Stimulated activated naive CD8-positive, alpha-beta T cell treated with anti-CD3 and anti-CD28 coated beads, Interleukin-15, amount 100 ng/mL, for 72 hours (primary cell): ENCODE results near the gene IQCN.

Source experiments
- ATAC-seq: fragments of 150-1000 bp; cut with Tn5 transposase; 2 replicates; pipeline ENCODE4 v1.10.0; 2021; ENCODE audit warnings: mild to moderate bottlenecking, moderate library complexity
- DNase-seq, 2 donors: peaks; one replicate each; pipeline ENCODE4 v3.0.0; 2021 to 2022
- H3K27ac Mint-ChIP-seq, 2 donors: one replicate each; pipeline ENCODE4 v1.8.0; 2022; ENCODE audit warnings: mild to moderate bottlenecking in 2 of 2, mixed read lengths in 2 of 2, moderate library complexity in 2 of 2
- H3K27me3 Mint-ChIP-seq: one replicate; pipeline ENCODE4 v1.8.0; 2022; ENCODE audit warnings: mixed read lengths
- H3K4me1 Mint-ChIP-seq: one replicate; pipeline ENCODE4 v1.8.0; 2022; ENCODE audit warnings: mild to moderate bottlenecking, mixed read lengths
- H3K4me3 Mint-ChIP-seq, 2 donors: one replicate each; pipeline ENCODE4 v1.8.0; 2022; ENCODE audit warnings: mild to moderate bottlenecking in 2 of 2, mixed read lengths in 2 of 2, moderate library complexity in 1 of 2
- H3K9me3 Mint-ChIP-seq, 2 donors: one replicate each; pipeline ENCODE4 v1.8.0; 2022; ENCODE audit warnings: mixed read lengths in 2 of 2

Gene IQCN

DNA sequence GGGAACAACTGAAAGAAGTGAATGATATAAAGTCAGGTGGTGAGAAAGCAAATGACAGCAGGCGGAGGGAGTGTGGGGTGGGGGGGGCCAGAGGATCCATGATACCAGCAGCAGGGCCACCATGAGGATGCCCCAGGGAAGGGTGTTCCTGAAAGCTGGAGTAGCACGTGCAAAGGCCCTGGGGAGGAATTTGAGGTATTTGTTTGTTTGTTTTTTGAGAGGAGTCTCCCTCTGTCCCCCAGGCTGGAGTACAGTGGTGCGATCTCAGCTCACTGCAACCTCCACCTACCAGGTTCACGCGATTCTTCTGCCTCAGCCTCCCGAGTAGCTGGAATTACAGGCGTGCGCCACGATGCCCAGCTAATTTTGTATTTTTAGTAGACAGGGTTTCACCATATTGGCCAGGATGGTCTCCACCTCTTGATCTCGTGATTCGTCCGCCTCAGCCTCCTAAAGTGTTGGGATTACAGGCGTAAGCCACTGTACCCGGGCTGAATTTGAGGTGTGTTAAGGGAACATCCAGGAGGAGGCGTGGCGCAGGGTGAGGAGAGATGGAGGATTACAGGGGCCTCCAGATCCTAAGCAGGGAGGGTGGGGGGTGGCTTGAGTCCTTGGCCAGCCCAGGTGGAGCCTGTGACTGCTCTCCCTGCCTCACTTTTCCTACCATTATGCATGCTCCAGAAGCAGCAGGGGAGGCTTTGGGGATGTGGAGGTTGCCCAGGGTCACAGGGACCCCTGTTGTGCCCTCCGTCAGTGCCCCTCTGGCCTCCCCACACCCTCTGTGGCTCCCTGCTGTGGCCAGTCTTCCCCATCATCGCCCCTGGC, 19.6 kb upstream of the IQCN start:
- Mint-ChIP-seq H3K27me3 (no peaks in the 10 kb centered on the region), H3K4me1 (peaks cover 83% of the 10 kb centered on the region), H3K27ac (peak overlapping the region; percentile 94 to 98), H3K9me3 (peaks cover 5 to 17% of the 10 kb centered on the region in 2 donors), H3K4me3 (peak overlapping the region; percentile 88 to 89)
- ATAC-seq = no peak
- no peak for DNase-seq

DNA sequence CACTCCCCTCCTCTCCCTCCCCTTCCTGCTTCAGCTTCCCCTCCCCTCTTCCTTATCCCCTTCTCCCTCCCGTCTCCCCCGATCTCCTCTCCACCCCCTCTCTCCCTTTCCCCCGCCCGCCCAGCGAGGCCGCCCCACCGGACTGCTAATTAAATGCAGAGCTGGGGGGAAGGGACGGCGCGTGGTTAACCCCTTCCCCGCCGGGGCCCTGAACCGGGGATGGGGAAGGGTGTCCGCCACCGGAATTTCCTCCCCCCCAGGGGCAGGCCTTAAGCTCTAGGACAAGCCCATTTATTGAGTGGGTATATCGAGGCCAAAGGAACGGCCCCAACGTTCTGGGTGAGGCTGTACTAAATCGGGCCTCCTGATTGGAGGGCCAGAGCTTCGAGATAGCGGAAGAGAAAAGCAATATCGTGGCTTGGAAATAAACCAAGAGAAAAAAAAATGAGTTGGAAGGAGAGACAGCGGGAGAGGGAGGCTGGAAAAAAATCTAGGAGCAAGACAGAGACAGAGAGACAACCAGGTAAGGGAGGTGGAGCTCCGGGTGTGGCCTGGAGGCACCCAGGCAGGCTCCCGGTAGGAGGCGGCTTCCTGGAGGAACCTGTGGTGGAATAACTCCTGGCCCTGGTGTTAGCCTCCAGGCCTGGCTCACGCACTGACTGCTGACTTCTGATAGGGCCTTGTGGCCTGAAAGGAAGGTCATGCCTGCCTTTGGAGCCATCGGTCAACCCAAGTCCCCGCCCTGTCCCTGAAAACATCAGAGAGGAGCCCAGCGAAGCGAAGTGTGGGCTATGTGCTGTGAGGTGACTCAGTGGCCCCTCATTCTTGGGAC, 18.8 kb upstream of the IQCN start:
- ATAC-seq = peak; percentile 5

DNA sequence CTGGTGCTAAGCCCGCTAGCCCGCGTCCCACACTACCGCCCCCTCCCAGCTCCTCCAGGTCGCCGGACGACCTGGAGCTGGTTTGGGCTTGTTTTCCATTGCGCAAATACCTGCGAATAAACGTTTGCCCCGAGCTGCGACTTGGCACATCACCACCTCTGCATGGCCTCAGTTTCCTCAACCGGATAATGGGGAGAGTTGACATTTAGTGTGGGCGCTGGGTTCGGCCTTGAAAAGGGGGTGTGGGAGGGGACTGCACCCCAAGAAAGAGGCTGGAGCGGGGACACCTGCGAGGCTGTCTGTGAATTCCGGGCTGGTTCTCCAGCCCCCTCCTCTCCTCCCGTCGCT, 18.2 kb upstream of the IQCN start:
- DNase-seq = peak in 1 of 2 donors; percentile 71
- Mint-ChIP-seq H3K4me3 (peak overlapping the region; percentile 88 to 89), H3K9me3 (peaks cover 5 to 17% of the 10 kb centered on the region in 2 donors), H3K4me1 (peaks cover 83% of the 10 kb centered on the region), H3K27ac (peak overlapping the region; percentile 52 to 98), H3K27me3 (no peaks in the 10 kb centered on the region)
- peak; percentile 2 for ATAC-seq

More for the DNA sequence above, 18.8 kb upstream of the IQCN start:
- Mint-ChIP-seq H3K4me3 (peak overlapping the region; percentile 88 to 89), H3K4me1 (peaks cover 83% of the 10 kb centered on the region), H3K27me3 (no peaks in the 10 kb centered on the region), H3K9me3 (peaks cover 5 to 17% of the 10 kb centered on the region in 2 donors), H3K27ac (peak overlapping the region; percentile 84 to 98)
- DNase-seq = peak; percentile 70 to 82

DNA sequence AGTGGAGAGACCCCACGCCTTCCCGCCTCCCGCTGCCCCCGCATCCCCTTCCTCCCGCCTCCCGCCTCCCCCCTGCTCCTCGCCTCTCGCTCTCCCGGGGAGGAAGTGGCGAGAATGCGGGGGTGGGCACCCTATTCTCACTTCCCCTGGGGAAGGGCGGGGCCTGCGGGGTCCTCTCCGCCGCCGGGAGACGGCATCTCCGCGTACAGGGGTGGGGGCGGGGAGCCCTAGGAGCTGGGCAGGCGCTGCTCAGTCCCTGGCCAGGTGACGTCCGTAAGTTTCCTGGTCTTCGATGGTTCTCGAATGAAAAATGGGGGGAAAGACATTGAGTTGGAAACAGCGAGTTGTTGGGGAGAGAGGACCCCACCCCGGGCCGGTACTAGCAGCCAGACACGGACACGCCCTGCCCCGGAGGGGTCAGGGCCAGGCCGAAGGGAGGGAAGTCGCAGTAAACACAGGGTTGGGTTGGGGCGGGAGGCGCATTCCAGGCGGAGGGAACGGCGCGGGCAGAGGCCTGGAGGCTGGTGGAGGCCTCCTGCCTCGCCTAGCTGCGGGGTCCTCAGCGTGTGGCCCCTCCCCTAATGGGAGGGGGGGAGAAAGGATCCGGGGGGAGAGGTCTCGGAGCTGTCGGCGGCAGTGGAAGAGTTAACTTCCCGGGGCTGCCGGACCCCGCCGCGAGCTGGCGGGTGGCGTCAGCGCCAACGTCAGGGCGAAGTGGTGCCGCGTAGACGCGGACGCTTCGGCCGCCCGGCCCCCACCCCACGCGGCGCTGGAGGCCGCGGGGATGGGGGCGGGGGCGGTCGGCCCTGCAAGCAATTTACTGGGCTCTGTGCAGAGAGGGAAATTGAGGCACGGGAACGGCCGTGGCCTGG, 17.6 kb upstream of the IQCN start:
- Mint-ChIP-seq H3K27me3 (no peaks in the 10 kb centered on the region), H3K4me1 (peaks cover 85% of the 10 kb centered on the region), H3K4me3 (peak overlapping the region; percentile 88 to 89), H3K9me3 (peaks cover 5 to 17% of the 10 kb centered on the region in 2 donors), H3K27ac (peak overlapping the region; percentile 95 to 98)
- DNase-seq (peak; percentile 91 to 94), ATAC-seq (peak; percentile 58)

DNA sequence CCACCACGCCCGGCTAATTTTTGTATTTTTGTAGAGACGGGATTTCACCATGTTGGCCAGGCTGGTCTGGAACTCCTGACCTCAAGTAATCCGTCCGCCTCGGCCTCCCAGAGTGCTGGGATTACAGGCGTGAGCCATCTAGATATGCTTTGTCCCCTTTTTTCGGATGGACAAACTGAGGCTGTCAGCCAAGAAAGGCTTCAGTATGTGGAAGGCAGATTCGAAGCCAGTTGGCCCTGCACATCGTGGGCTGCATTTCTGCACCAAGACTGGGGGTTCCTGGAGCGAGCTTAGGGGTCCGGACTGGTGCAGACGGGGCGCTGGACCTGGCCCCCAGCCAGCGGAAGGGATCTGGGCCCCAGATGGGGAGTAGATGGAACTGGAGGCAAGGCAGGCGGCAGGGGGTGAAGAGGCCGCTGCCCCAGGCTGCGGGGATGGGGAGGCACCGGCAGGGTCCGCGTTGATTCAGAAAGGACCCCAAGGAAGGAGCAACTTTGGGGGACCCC, 16.8 kb upstream of the IQCN start:
- Mint-ChIP-seq H3K4me1 (peaks cover 86% of the 10 kb centered on the region), H3K27ac (peak overlapping the region; percentile 84 to 99), H3K9me3 (peaks cover 5 to 13% of the 10 kb centered on the region in 2 donors), H3K4me3 (peak overlapping the region; percentile 88 to 89), H3K27me3 (no peaks in the 10 kb centered on the region)
- DNase-seq (peak in 1 of 2 donors; percentile 74), ATAC-seq (peak; percentile 3)

DNA sequence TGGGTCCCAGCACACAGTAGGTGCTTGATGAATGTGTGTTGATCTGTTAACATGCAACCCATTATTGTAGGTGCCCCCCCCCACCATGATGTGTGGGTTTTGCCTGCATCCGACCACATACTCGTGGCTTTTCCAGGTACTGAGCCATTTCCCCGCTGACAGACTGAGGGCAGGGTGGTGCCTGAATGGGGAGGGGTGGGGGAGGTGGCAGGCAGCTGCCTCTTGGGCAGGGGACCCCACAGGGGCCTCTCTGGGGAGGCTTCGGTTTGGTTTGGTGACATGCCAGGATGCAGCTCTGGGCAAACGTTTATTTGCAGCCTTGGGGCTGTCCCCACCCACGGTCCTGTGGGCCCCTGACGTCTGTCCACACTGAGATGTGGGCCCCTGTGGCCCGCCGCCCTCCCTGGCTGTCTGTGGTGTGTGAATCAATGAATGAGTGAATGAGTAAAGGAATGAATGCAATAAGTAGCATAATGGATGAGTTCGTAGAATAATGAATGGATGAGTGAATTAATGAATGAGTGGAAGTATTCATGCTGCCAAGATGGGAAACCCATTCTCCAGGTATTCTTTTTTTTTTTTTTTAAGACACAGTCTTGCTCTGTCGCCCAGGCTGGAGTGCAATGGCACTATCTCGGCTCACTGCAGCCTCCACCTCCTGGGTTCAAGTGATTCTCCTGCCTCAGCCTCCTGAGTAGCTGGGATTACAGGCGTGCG, 16.2 kb upstream of the IQCN start:
- no peaks in the 10 kb centered on the region for H3K27me3 Mint-ChIP-seq
- peak overlapping the region; percentile 88 to 89 for H3K4me3 Mint-ChIP-seq
- peak; percentile 97 to 99 for DNase-seq
- peak overlapping the region; percentile 93 to 99 for H3K27ac Mint-ChIP-seq
- peak; percentile 78 for ATAC-seq
- peaks cover 5 to 7% of the 10 kb centered on the region in 2 donors for H3K9me3 Mint-ChIP-seq
- peaks cover 87% of the 10 kb centered on the region for H3K4me1 Mint-ChIP-seq

DNA sequence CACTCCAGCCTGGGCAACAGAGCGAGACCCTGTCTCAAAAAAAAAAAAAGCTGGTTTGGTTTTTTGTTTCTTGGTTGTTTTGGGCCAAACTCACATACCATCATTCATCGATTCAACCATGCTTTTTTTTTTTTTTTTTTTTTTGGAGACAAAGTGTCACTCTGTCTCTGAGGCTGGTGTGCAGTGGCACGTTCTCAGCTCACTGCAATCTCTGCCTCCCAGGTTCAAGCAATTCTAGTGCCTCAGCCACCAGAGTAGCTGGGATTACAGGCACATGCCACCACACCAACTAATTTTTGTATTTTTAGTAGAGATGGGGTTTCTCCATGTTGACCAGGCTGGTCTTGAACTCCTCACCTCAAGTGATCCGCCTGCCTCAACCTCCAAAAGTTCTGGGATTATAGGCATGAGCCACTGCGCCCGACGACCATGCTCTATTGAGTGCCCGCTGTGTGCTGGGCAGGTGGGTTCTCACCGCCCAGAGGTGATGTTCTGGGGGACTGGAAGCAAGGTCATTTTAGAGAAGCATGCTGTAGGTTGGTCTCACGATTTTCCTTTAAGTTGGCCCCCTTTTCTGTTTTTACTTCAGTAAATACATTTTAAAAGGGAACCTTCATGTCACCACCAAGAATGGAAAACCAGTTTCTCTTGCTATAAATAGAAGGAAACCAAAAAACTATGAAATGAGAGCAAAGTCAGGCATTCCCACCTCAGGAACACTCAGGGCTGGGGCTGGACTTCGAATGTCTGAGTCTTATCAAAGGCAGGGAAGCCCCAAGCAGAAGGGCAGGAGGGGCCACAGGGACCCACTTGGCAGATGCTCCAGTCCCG, 15.4 kb upstream of the IQCN start:
- peak in 1 of 2 donors; percentile 30 for DNase-seq
- peaks cover 0 to 5% of the 10 kb centered on the region in 2 donors for H3K9me3 Mint-ChIP-seq
- H3K4me3 Mint-ChIP-seq = peak overlapping the region; percentile 59 to 66
- peaks cover 87% of the 10 kb centered on the region for H3K4me1 Mint-ChIP-seq
- H3K27me3 Mint-ChIP-seq = no peaks in the 10 kb centered on the region
- H3K27ac Mint-ChIP-seq = peak overlapping the region; percentile 93 to 99
- no peak for ATAC-seq

DNA sequence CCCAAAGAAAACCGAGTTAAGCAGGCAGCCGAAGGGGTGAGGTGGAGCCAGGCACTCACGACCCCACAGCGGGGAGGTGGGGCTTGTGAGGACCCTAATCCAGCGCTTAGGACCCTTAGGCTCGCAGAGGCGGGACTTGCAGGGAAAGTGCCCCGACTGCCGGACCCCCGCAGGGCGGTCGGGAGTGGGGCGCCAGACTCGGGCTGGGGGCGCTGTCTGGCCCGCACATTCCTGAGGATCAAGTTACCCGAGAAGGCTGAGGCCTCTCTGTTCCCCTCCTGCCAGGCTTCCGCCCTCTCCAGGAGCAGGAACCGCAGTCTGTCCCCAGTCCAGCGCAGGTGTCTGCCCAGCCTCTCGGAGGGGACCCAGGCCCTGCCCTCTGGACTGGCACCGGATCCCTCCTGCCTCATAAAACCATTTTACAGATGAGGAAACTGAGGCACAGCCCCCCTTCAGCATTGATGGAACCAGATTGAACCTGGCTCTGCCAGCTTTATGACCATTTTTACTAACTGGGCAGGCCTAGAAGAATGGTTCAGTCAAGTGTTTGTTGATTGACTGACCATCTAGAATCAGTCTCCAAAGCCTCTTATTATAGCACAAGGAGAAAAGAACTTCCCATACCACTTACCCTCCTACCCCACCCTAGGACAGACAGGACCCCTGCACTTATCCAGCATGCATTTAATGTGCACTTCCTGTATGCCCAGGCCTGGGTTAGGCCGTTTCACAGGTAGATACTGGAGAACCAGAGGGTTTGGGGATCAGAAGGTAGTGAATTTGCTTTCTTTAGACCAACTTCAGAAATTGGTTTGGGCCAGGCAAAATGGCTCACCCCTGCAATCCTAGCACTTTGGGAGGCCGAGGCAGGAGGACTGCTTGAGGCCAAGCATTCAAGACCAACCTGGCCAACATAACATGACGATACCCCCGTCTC, 13.9 kb upstream of the IQCN start:
- Mint-ChIP-seq H3K9me3 (peaks cover 0 to 5% of the 10 kb centered on the region in 2 donors), H3K4me1 (peaks cover 85% of the 10 kb centered on the region), H3K4me3 (no peak overlapping the region), H3K27me3 (no peaks in the 10 kb centered on the region), H3K27ac (peak overlapping the region in 1 of 2 donors; percentile 37)
- ATAC-seq (no peak), DNase-seq (no peak)

DNA sequence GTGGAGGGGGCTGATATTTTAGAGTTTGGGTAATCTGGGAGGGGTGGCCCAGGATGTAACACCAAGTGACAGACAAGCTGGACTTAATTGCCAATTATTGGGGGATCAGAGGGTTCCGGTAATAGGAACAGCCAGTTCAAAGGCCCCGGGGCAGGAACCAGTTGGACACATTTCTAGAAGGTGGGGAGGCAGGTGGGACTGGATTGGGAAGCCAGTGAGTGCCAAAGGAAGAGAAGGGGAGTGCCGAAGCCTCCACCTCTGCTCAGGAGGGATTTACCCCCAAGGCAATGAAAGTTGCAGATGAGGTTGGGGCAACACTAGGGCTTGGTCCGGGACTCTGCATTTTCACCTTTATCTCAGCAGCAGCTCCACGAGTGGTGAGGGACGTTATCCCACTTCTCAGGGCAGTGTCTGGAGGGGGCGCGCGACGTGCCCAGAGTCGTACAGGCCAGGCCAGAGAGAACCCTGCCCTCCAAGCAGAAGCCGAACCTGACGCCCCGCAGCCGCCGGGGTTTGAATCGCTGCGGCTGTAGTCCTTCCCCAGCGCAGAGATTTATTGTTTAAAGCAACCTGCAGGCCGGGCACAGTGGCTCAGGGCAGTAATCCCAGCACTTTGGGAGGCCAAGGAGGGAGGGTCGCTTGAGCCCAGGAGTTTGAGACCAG, 12.9 kb upstream of the IQCN start:
- H3K27me3 Mint-ChIP-seq = no peaks in the 10 kb centered on the region
- H3K4me1 Mint-ChIP-seq = peaks cover 91% of the 10 kb centered on the region
- DNase-seq (no peak), ATAC-seq (no peak)
- peaks cover 0 to 5% of the 10 kb centered on the region in 2 donors for H3K9me3 Mint-ChIP-seq
- H3K27ac Mint-ChIP-seq = peak overlapping the region; percentile 16 to 90
- no peak overlapping the region for H3K4me3 Mint-ChIP-seq

DNA sequence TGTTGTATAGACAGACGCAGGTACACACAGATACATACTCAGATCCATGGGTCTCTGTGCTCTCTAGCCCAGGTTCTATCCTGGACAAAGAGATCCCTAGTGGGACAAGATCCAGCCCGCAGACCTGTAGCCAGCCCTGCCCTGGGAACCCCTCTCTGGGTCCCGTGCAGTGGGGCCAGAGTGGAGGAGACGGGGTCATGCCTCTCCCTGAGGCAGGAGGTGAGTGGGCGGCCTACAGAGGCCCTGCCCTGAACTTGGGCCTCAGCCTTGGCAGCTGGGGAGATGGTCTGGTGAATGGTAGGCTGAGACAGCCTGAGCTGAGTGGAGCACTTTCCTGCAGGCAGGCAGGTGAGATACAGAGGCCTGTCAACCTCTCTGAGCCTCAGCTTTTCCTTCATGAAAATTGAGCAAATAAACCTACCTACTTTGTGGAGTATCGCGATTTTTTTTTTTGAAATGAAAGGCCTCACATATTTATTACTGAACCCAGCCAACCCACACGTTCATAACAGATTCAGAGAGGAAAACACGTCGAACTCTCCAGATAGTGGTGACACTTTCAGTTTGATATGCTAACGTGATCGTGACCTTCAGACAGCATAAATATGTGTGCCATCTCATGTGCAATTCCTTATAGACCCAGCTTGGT, 10.6 kb upstream of the IQCN start:
- H3K27ac Mint-ChIP-seq = peak overlapping the region; percentile 92 to 96
- peak; percentile 74 to 76 for DNase-seq
- peak overlapping the region; percentile 75 to 78 for H3K4me3 Mint-ChIP-seq
- no peaks in the 10 kb centered on the region for H3K9me3 Mint-ChIP-seq
- ATAC-seq = peak; percentile 21
- no peaks in the 10 kb centered on the region for H3K27me3 Mint-ChIP-seq
- H3K4me1 Mint-ChIP-seq = peaks cover 86% of the 10 kb centered on the region

DNA sequence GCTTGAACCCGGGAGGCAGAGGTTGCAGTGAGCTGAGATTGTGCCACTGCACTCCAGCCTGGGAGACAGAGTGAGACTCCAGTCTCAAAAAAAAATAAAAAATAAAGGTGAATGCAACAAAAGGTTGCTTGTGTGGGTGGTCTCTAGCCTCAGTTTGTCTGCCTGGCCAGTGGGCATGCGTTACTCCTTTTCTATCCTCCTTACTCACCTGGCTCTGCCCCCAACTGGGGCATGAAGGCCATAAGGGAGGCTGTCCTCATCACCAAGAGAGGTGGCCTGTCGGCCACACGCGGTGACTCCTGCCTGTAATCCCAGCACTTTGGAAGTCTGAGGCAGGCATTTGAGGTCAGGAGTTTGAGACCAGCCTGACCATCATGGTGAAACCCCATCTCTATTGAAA, 9.1 kb upstream of the IQCN start:
- peak overlapping the region; percentile 88 to 99 for H3K4me3 Mint-ChIP-seq
- H3K4me1 Mint-ChIP-seq = peaks cover 87% of the 10 kb centered on the region
- no peak for ATAC-seq

DNA sequence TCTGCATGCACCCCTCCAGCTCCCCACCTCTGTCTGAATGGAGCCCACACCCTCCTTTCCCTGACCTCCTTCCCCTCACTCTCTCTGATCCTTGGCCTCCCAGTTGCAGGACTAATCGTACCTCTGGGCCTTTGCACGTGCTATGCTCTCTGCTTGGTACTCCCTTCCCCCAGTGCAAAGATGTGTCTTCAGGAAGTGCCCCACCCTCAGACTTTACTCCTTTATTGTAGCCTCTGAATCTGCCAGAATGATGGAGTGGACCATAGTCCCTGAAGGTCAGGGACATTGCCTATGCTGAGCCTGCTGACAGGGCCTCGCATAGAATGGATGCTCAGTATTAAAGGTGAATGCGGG, 8.5 kb upstream of the IQCN start:
- DNase-seq = peak; percentile 26 to 50
- H3K27ac Mint-ChIP-seq = peak overlapping the region; percentile 98 to 99
- ATAC-seq = no peak
- no peaks in the 10 kb centered on the region for H3K27me3 Mint-ChIP-seq
- H3K4me1 Mint-ChIP-seq = peaks cover 87% of the 10 kb centered on the region
- H3K9me3 Mint-ChIP-seq = no peaks in the 10 kb centered on the region
- H3K4me3 Mint-ChIP-seq = peak overlapping the region; percentile 88 to 99

More for the DNA sequence above, 9.1 kb upstream of the IQCN start:
- Mint-ChIP-seq H3K9me3 (no peaks in the 10 kb centered on the region), H3K27ac (peak overlapping the region in 1 of 2 donors; percentile 99), H3K27me3 (no peaks in the 10 kb centered on the region)
- DNase-seq = no peak
